GM18519 (cell line): Measurements from ENCODE around the gene SMIM30.

Experiments used
- ATAC-seq: cut with Tn5 transposase; IDR thresholded peaks from one replicate; pipeline ENCODE4 v1.9.1; 2021; ENCODE audit warnings: mild to moderate bottlenecking, moderate library complexity; ENCODE audit not compliant: unreplicated experiment, low FRiP score

The SMIM30 gene

DNA sequence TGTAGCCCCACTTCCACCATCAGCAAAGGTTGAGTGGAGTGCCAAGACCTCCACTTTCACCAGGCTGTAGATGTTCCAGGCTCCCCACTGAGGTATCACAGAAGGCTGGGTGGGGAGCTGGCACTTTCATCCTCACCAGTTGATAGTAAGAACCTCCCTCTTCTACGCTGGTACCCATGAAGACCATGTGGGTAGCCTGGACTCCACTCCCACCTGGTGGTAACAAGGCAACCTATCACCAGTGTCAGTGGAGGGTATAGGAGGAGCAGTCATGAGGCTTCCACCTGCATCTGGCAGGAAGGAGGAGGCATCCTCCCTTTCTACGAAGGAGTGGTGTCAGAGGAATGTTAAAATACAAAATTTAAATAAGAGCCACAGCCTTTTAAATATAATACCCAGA, 4.4 kb downstream of the SMIM30 start:
- peak; percentile 25 for ATAC-seq

DNA sequence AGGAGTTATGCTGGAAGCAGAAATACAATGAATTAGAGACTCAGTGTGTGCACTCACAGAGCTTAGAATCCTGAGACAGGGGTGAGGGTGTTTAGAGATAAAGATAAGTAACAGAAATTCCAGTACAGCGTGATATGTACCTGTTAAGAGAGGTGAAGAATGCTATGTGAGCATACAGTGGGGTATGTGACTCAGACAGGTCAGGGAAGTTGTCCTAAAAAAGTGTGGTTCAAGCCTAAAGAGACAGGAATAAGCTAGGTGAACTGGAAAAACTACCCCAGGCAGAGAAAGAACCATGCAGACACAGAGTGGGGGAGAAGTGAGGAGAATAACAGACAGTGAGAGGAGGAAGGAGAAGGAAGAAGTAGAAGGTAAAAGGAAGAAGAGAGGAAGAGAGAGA, 8.6 kb downstream of the SMIM30 start:
- no peak for ATAC-seq

- no peak for ATAC-seq
Observed at GRCh38 chr7:113100121-113100603, 18.2 kb downstream of the SMIM30 start.

GRCh38 chr7:113099284-113099919, 19.0 kb downstream of the SMIM30 start:
- ATAC-seq = no peak

DNA sequence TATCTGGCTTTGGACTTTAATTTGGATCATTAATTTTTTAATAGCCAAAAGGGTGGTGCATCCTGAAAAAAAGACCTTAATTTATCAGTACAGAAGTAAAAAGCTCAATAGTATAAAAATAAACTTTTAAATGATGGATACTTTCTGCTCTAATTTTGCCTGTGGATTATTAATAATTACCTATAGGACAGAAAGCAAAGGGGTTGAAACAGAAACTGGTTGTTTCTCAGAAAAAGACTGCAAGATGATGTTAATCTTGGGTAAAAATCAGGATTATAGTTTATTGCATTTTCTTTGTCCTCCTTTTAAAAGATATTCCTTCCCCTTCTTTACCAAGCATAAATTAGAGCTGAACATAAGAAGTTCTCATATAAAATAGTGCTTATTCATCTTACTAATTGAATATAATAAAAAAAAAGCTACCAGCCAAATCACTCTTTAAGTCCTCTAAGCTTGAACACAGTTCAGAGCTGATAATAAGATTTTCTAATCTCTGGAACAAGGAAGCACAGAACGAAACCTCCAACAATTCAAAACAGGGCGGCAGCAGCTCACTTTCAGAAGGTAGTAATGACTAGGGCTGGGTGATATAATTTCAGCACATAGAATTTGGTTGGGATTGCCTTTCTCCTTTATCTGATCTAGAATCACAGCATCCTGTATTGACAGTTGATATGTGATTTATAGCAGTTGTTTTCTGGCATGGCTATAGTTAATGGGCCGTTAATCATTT, 23.7 kb downstream of the SMIM30 start:
- no peak for ATAC-seq

DNA sequence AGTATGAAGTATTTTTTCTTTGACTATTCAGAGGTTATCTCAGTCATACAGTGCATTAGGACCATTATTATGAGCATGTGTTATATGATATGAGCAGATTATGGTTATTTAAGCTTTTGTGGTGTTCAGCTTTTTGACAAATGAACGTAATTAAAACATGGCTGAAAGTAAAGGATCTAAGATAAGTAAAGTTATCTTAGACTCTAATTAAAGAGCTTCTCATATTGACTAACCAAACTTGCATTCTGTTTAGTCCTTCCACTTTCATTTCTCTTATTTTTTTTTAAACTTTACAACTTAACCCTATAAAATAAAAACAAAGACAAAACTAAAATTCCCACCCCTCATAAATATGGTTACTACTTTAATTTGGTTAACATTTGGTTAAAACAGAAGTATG, 24.8 kb downstream of the SMIM30 start:
- no peak for ATAC-seq

- ATAC-seq = no peak
Observed at GRCh38 chr7:113092762-113093161, 25.6 kb downstream of the SMIM30 start.

DNA sequence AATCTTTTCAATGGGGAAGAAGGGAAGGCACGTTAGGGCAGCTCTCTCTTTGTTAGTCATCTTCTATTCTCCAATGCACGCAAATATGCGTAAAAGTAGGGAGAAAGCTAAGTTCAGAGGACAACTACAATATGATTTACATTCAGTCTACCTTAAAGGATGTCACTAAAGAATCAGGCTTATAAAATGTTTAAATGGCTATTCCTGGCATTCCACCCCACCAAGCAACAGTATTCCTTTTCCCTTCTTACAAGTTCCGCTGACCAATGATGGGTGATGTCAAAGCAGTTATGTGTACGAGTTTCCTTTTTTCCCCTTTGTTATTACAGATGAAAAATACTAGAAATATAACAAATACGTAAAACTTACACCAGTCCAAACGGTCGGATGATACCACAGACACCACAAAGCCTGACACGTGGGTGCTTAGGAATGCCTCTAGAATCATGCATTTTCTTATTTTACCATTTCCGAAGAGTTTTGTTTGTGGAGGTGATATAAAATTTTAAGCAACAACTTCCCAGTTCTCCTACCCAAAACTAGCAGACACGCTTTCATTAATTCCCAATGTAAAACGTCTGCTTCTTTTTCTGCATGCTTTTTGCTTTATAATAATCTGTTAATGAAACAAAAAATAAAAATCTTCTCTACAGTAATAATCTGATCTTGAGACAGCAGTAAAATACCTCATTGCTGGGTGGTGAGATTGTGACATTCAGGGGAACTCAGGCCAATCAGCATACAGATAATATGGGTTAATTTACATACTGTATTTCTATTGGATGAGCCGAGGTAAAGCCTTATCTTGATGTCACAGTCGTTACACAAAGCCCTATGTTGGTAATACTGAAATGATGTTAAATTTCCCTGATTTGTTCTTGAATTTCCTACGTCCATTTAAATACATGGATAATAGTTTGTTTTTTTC, 31.0 kb downstream of the SMIM30 start:
- ATAC-seq = no peak

DNA sequence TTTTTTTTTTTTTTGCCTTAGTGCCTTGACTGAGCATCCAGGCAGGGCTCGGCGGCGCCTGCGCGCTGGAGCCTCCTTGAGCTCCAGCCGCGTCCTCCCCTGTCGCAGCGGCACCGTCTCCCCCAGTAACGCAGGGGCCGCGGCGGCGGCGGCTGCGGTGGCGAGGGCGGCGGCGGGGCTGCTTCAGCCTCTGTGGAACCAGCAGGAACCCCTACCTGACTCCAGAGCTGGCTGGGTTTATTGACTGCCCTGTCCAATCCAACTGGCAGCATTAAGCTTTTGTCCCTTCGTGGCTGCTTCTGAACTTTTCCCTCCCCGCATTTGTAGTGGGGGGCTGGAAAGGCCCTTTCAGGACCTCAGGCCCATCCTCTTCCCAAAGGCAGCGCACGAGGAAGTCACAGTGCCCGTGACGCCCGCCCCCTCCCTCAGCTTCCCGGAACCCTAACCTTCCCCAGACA, 31.9 kb downstream of the SMIM30 start, which contains the start of gene GPR85:
TSS of gene GPR85 (minus strand) at position 397 of the 458 bp plus-strand sequence. CDS start 2,106 bp downstream, outside the sequence.
- ATAC-seq = peak; percentile 77

DNA sequence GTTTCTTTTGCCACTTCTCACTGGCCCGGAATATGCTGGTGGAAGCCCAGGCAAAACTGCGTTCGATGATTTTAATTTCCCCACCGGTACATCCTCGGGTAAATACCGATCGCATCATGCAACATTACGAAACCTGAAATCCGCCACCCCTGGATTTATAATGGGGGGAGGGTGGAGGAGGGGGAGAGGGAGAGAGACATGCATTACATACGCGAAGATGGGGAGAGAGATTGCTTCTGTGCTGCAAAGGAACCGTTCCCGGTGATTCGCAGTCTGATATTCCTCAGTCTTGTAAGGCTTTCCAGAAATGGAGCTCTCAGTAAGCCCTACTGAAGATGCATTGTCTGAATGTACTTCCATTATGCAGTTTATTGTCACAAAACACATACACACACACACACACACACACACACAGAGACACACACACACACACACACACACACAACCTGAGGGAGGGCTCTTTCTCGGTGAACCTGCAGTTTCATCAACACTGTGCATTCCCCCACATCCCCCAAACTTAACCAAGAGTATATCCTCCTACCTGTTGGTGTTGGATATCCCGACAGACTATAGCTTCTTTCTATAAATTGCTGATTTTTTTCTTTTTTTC, 32.5 kb downstream of the SMIM30 start:
- peak; percentile 23 for ATAC-seq

GRCh38 chr7:113084496-113085172, 33.7 kb downstream of the SMIM30 start:
- ATAC-seq = no peak

- no peak for ATAC-seq
Observed at GRCh38 chr7:113083816-113084495, 34.4 kb downstream of the SMIM30 start.

DNA sequence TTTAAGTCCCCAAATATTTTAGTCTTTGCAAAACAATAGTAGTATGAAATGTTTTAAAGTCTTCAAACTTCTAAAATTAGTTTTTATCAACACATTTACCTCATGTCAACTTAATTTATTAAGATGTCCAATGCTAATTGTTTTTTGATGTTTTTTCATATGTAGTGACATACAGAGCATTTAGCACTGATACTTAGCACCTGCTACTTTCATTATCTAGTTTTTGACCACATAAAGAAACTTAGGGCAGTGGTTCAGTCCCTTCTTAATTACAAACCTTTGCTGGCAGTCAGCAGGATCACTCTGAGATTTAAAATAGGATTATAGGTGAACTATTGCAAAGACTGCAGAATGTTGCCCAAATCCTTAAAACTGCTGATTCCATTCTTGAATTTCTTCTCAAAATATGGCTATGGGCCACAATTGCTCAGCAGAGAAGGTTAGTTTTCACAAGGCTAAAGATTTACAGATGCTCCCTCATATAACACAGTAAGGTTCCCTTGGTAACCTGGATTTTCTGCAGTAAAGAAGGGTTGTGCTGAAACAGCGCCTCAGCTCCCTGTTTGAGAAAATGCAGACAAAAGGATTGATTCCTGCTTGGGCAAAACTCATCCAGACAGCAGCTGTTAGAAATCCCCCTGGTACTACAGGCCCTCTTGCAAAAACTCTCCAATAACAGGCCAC, 35.1 kb downstream of the SMIM30 start:
- no peak for ATAC-seq

DNA sequence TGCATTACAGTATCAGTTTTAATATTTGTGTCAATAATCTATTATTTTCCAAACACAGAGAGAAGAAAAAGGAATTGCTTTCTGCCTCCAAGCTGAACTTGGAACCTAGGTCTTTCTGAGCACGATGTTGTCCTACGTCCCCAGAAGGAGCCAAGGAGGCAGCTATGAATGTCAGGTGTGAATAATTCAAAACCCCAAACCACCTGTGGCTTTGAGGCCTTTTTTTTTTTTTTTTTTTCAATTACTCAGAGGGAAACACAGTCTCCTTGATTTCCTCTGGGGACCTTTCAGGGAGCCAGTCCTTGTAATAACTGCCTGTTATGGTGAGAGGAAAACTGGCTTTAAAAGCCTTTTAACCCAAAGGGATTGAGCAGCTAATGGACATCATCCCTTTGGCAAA, 40.0 kb downstream of the SMIM30 start:
- ATAC-seq = no peak

GRCh38 chr7:113076703-113077102, 41.7 kb downstream of the SMIM30 start:
- ATAC-seq = no peak

- no peak for ATAC-seq
Observed at GRCh38 chr7:113071465-113071864, 46.9 kb downstream of the SMIM30 start.
